Kidney (tissue), 14 donors: ENCODE data around the gene WDR72. TPM values are rescaled to one million over a fixed set of nuclear protein-coding genes. Genes with fewer than 3 reads are reported as not detected.

Experiments
- DNase-seq, 5 donors: peaks; one replicate each; pipeline ENCODE4 v3.0.0-alpha.2; 2013 to 2020
- FAIRE-seq: peaks from 2 replicates; lab custom pipeline; 2012; peaks lifted over from hg19 to GRCh38; lab: Jason Lieb, UNC
- H3K27ac ChIP-seq, 2 donors: one replicate each; pipeline ENCODE4 v1.7.0; 2013; ENCODE audit warnings: low read depth in 2 of 2, low read length in 2 of 2, inconsistent platforms in 1 of 2
- H3K27me3 ChIP-seq: one replicate; pipeline ENCODE4 v1.7.1; 2013; ENCODE audit warnings: low read length, inconsistent platforms; ENCODE audit not compliant: control insufficient read depth, insufficient read depth
- H3K36me3 ChIP-seq, 3 donors: one replicate each; pipeline versions ENCODE4 v1.7.0 to v1.7.1; 2013; ENCODE audit warnings: low read length in 3 of 3, control low read depth in 1 of 3, inconsistent platforms in 1 of 3; ENCODE audit not compliant: insufficient read depth in 3 of 3, control insufficient read depth in 2 of 3
- H3K4me1 ChIP-seq, 3 donors: one replicate each; pipeline versions ENCODE4 v1.7.0 to v1.7.1; 2013; ENCODE audit warnings: low read length in 3 of 3, inconsistent platforms in 1 of 3, low read depth in 1 of 3; ENCODE audit not compliant: control insufficient read depth in 2 of 3, insufficient read depth in 2 of 3
- H3K4me3 ChIP-seq, 3 donors: one replicate each; pipeline versions ENCODE4 v1.7.0 to v1.8.1; 2013; ENCODE audit warnings: low read length in 3 of 3, control low read depth in 1 of 3, inconsistent platforms in 1 of 3
- H3K9ac ChIP-seq, 3 donors: one replicate each; pipeline versions ENCODE4 v1.7.0 to v1.7.1; 2013; ENCODE audit warnings: low read length in 3 of 3, control low read depth in 1 of 3, inconsistent platforms in 1 of 3
- H3K9me3 ChIP-seq, 3 donors: one replicate each; pipeline versions ENCODE4 v1.7.0 to v1.7.1; 2013; ENCODE audit warnings: low read length in 3 of 3, control low read depth in 1 of 3, inconsistent platforms in 1 of 3; ENCODE audit not compliant: control insufficient read depth in 2 of 3, insufficient read depth in 1 of 3
- CTCF ChIP-seq: IDR thresholded peaks from 3 replicates; pipeline ENCODE4 v1.5.1; 2012; ENCODE audit warnings: mild to moderate bottlenecking, moderate library complexity, borderline replicate concordance; ENCODE audit not compliant: insufficient read depth; ENCODE audit errors: extremely low read depth
- intact Hi-C: fragments of 100-400 bp; cut with DNase I; formaldehyde crosslinking; loops from one replicate; pipeline ENCODE4 v1.11.1; 2022
- polyA plus RNA-seq: library from polyadenylated mRNA; stranded (reverse); fragments of 350-450 nt; fragmentation: Illumina TruSeq; extraction: RNeasy Lipid Tissue Mini Kit (QIAGEN cat#74804); gene quantifications from one replicate; pipeline ENCODE4 v1.2.3, GENCODE V29; 2014; ENCODE audit warnings: low read depth, low replicate concordance; ENCODE audit not compliant: insufficient read depth
- total RNA-seq: library from RNA; stranded (reverse); fragmentation: NEBNext Ultra II Directional; extraction: Animal tissue kit (Norgen Biotek cat#: 25700); gene quantifications from one replicate; pipeline ENCODE4 v1.2.1, GENCODE V29; 2021
- donor health status: control.
- donor health status: control.
- donor health status: control.
- donor health status: control.
- donor health status: control.
- donor health status: DM: yes; HTN: yes; CAD: no.
- donor health status: Normal renal cell carcinoma (clear cell type).

Gene WDR72
- total and polyA plus RNA-seq, 2 donors from 2014 or later, result 55.7 to 60.0 TPM

- peak overlapping the region; percentile 22 to 93 (median 89) for H3K4me3 ChIP-seq
Observed at GRCh38 chr15:53757906-53758305, 1.6 kb downstream of the WDR72 start.

GRCh38 chr15:53753813-53754212 is 5.7 kb downstream of the WDR72 start:
- TF ChIP-seq CTCF, result no peak
- H3K4me3 ChIP-seq, result peak overlapping the region in 2 of 3 donors; percentile 23 to 32
- H3K27ac ChIP-seq, result no peak overlapping the region
- peaks cover 0 to 5% (median 2%) of the 10 kb centered on the region in 3 donors for H3K36me3 ChIP-seq
- H3K4me1 ChIP-seq, result peaks cover 0 to 15% (median 0%) of the 10 kb centered on the region in 3 donors
- no peaks in the 10 kb centered on the region for H3K9me3 ChIP-seq
- no peaks in the 10 kb centered on the region for H3K27me3 ChIP-seq
- no peak overlapping the region for H3K9ac ChIP-seq
- DNase-seq (no peak), FAIRE-seq (no peak)
- intact Hi-C loops, result no loop called here

More at GRCh38 chr15:53757906-53758305, 1.6 kb downstream of the WDR72 start:
- no peaks in the 10 kb centered on the region for H3K9me3 ChIP-seq
- intact Hi-C loops, result no loop called here
- H3K27me3 ChIP-seq, result no peaks in the 10 kb centered on the region
- TF ChIP-seq CTCF, result no peak
- H3K27ac ChIP-seq, result no peak overlapping the region
- H3K9ac ChIP-seq, result peak overlapping the region in 1 of 3 donors; percentile 41
- peaks cover 0 to 2% (median 0%) of the 10 kb centered on the region in 3 donors for H3K36me3 ChIP-seq
- DNase-seq (peak in 3 of 5 donors; percentile 28 to 39 (median 36)), FAIRE-seq (no peak)
- H3K4me1 ChIP-seq, result peaks cover 0 to 16% (median 0%) of the 10 kb centered on the region in 3 donors

- Histone ChIP-seq H3K36me3 (peaks cover 0 to 5% (median 2%) of the 10 kb centered on the region in 3 donors), H3K4me3 (peak overlapping the region in 1 of 3 donors; percentile 4), H3K9ac (no peak overlapping the region), H3K27ac (no peak overlapping the region), H3K4me1 (peaks cover 0 to 16% (median 0%) of the 10 kb centered on the region in 3 donors), H3K9me3 (no peaks in the 10 kb centered on the region), H3K27me3 (no peaks in the 10 kb centered on the region)
- TF ChIP-seq CTCF, result no peak
- no peak for FAIRE-seq
- intact Hi-C loops, result no loop called here
- no peak for DNase-seq
Observed at GRCh38 chr15:53752406-53752805, 7.1 kb downstream of the WDR72 start.
